Activated naive CD4-positive, alpha-beta T cell (primary cell): ENCODE data around the gene NFE2.

ENCODE experiments used
- DNase-seq, 4 experiments: peaks; one replicate each; lab custom pipeline; 2025; lab: John Stamatoyannopoulos, UW

Gene NFE2

GRCh38 chr12:54249489-54249888 is 51.3 kb downstream of the NFE2 start:
- no peak for DNase-seq

- DNase-seq: no peak
These were observed 54.7 kb downstream of the NFE2 start for GRCh38 chr12:54246011-54246641.
